Heart right ventricle (tissue), 16 donors: ENCODE measurements around the gene CNIH3. TPM values are rescaled to one million over a fixed set of nuclear protein-coding genes. Genes with fewer than 3 reads are reported as not detected.
A peak's percentile ranks its signal among the peaks of the same experiment; 100 is the strongest.

Source experiments
- ATAC-seq, 8 donors: fragments of 200-7000 bp; cut with Tn5 transposase; one replicate each; pipeline ENCODE4 v1.9.1; 2020; ENCODE audit warnings: mild to moderate bottlenecking in 8 of 8, moderate library complexity in 8 of 8, moderate number of reproducible peaks in 1 of 8
- DNase-seq, 2 donors: peaks; one replicate each; pipeline ENCODE4 v3.0.0-alpha.2; 2020
- H3K27ac ChIP-seq, 10 donors: fragments of 200-600 bp; sonication (generic) in 2 of 10; one replicate each; pipeline versions ENCODE4 v1.5.0 to v1.8.0; 2020 to 2022; ENCODE audit warnings: mild to moderate bottlenecking in 3 of 10
- H3K27me3 ChIP-seq, 7 donors: fragments of 200-600 bp; one replicate each; pipeline ENCODE4 v1.8.0; 2021 to 2022; ENCODE audit warnings: mild to moderate bottlenecking in 2 of 7
- H3K36me3 ChIP-seq, 9 donors: fragments of 200-600 bp; sonication (generic) in 1 of 9; one replicate each; pipeline versions ENCODE4 v1.5.0 to v1.8.0; 2020 to 2022; ENCODE audit warnings: mild to moderate bottlenecking in 2 of 9
- H3K4me1 ChIP-seq, 9 donors: fragments of 200-600 bp; sonication (generic) in 1 of 9; one replicate each; pipeline versions ENCODE4 v1.5.0 to v1.8.0; 2020 to 2022; ENCODE audit warnings: mild to moderate bottlenecking in 4 of 9
- H3K4me3 ChIP-seq, 10 donors: fragments of 200-600 bp; sonication (generic) in 2 of 10; one replicate each; pipeline versions ENCODE4 v1.5.0 to v1.8.0; 2020 to 2022; ENCODE audit warnings: mild to moderate bottlenecking in 7 of 10, moderate library complexity in 2 of 10
- H3K9me3 ChIP-seq, 11 donors: fragments of 200-600 bp in 10 of 11; sonication (generic) in 2 of 11; one replicate each; pipeline versions ENCODE4 v1.5.0 to v1.8.0; 2013 to 2022; ENCODE audit warnings: mild to moderate bottlenecking in 2 of 11, control low read depth in 1 of 11, moderate library complexity in 1 of 11
- CTCF ChIP-seq, 9 donors: fragments of 200-600 bp; sonication (generic) in 2 of 9; IDR thresholded peaks; one replicate each; pipeline versions ENCODE4 v1.5.0 to v1.8.0; 2021 to 2022; ENCODE audit warnings: antibody characterized with exemption in 9 of 9, mild to moderate bottlenecking in 5 of 9, moderate library complexity in 1 of 9
- WGBS, 2 donors: extraction: QIAGEN DNeasy Blood & Tissue Kit; methylation state at CpG; one replicate each; pipeline ENCODE4 v1.1.7; 2013; ENCODE audit warnings: inconsistent platforms in 1 of 2; 5-methylcytosine and 5-hydroxymethylcytosine counted together
- intact Hi-C, 10 donors: fragments of 100-400 bp; cut with DNase I; formaldehyde crosslinking; loops; one replicate each; pipeline versions ENCODE4 v1.11.1 to v1.14.2; 2022
- polyA plus RNA-seq, 2 donors: library from polyadenylated mRNA; stranded (reverse); fragments of 200-250 nt; gene quantifications; one replicate each; pipeline ENCODE4 v1.2.3, GENCODE V29; 2013
- total RNA-seq, 10 donors: library from RNA; stranded (reverse); fragmentation: NEBNext Ultra II Directional in 3 of 10; extraction: Animal tissue kit (Norgen Biotek cat#: 25700) in 3 of 10; gene quantifications; one replicate each; pipeline versions ENCODE4 v1.2.1 to v1.2.4, GENCODE V29; 2021 to 2023
- donor health status: Arrhythmogenic right ventricular cardiomyopathy.
- donor health status: ischemic (EF 13 %, LVEDD 7.1; RV severe dilation, severe dysfunction).
- donor health status: healthy with polysubstance abuse.
- donor health status: DM: no; HTN: yes; CAD: no.
- donor health status: DM: no; HTN: no; CAD: no.
- donor health status: ischemic (EF 25% LVEDD 6.9; RV normal size, moderate dysfunction).
- donor health status: ischemic (EF 25% LVEDD 5.7; RV mildly dilated, moderate dysfunction).
- donor health status: healthy.
- donor health status: DM: yes; HTN: yes; CAD: no.
- donor health status: Ischemic cardiomyopathy.
- donor health status: ischemic (EF 35%, LVEDD 5.7; RV mildly dilated, moderate dysfunction).
- donor health status: nonischemic (EF 11% LVEDD 7.7; RV severe dilation, severe dysfunction).
- donor health status: DM: yes; HTN: yes; CAD: no.
- donor health status: PGD.
- donor health status: ischemic (EF 29% LVEDD 5.4; RV normal size, mild dysfunction).
- donor health status: nonischemic (EF 23%, LVEDD 6.1; RV moderate dilation, normal function).

The CNIH3 gene
- total and polyA plus RNA-seq, 12 donors = 0.28 to 1.8 (median 0.83) TPM

- TF ChIP-seq CTCF (IDR thresholded peaks at IDR 0.05) = no peak
- Histone ChIP-seq H3K27me3 (peaks cover 0 to 12% (median 2%) of the 10 kb centered on the region in 7 donors), H3K9me3 (no peaks in the 10 kb centered on the region), H3K36me3 (no peaks in the 10 kb centered on the region), H3K4me1 (no peaks in the 10 kb centered on the region), H3K27ac (no peak overlapping the region), H3K4me3 (no peak overlapping the region)
- ATAC-seq (no peak), DNase-seq (no peak)
- 90 to 93% methylated on average over 7 of the region's 7 CpGs for WGBS, 2 donors
- intact Hi-C loops = no loop called here
These were observed 104.9 kb downstream of the CNIH3 start for GRCh38 chr1:224721000-224721399.

GRCh38 chr1:224722838-224723237, 106.7 kb downstream of the CNIH3 start:
- ATAC-seq = no peak
- intact Hi-C loops = no loop called here
- no peak overlapping the region for H3K4me3 ChIP-seq
- peaks cover 0 to 12% (median 0%) of the 10 kb centered on the region in 7 donors for H3K27me3 ChIP-seq
- no peak for DNase-seq
- H3K4me1 ChIP-seq = peaks cover 0 to 16% (median 0%) of the 10 kb centered on the region in 9 donors
- 41 to 43% methylated on average over 8 of the region's 8 CpGs for WGBS, 2 donors
- H3K9me3 ChIP-seq = no peaks in the 10 kb centered on the region
- no peak overlapping the region for H3K27ac ChIP-seq
- H3K36me3 ChIP-seq = no peaks in the 10 kb centered on the region
- TF ChIP-seq CTCF (IDR thresholded peaks at IDR 0.05) = no peak

- no peak for TF ChIP-seq CTCF (IDR thresholded peaks at IDR 0.05)
- Histone ChIP-seq H3K4me3 (no peak overlapping the region), H3K27me3 (peaks cover 0 to 9% (median 0%) of the 10 kb centered on the region in 7 donors), H3K36me3 (no peaks in the 10 kb centered on the region), H3K9me3 (no peaks in the 10 kb centered on the region), H3K4me1 (peaks cover 0 to 16% (median 0%) of the 10 kb centered on the region in 9 donors), H3K27ac (no peak overlapping the region)
- intact Hi-C loops = no loop called here
- no peak for DNase-seq
- 97% methylated on average over 2 of the region's 2 CpGs for WGBS, 2 donors
- no peak for ATAC-seq
These were observed 108.4 kb downstream of the CNIH3 start for GRCh38 chr1:224724566-224724965.

- Histone ChIP-seq H3K27ac (peak overlapping the region in 1 of 10 donors; percentile 62), H3K36me3 (no peaks in the 10 kb centered on the region), H3K27me3 (peaks cover 0 to 1% (median 0%) of the 10 kb centered on the region in 7 donors), H3K9me3 (no peaks in the 10 kb centered on the region), H3K4me3 (no peak overlapping the region), H3K4me1 (peaks cover 0 to 16% (median 0%) of the 10 kb centered on the region in 9 donors)
- 86 to 87% methylated on average over 10 of the region's 10 CpGs for WGBS, 2 donors
- TF ChIP-seq CTCF (IDR thresholded peaks at IDR 0.05) = no peak
- DNase-seq (no peak), ATAC-seq (peak in 4 of 8 donors; percentile 56 to 75 (median 67))
- intact Hi-C loops = no loop called here
These were observed 110.5 kb downstream of the CNIH3 start for GRCh38 chr1:224726441-224727182.
